Measurements from ENCODE around the gene CFAP300.

CFAP300 gene

DNA sequence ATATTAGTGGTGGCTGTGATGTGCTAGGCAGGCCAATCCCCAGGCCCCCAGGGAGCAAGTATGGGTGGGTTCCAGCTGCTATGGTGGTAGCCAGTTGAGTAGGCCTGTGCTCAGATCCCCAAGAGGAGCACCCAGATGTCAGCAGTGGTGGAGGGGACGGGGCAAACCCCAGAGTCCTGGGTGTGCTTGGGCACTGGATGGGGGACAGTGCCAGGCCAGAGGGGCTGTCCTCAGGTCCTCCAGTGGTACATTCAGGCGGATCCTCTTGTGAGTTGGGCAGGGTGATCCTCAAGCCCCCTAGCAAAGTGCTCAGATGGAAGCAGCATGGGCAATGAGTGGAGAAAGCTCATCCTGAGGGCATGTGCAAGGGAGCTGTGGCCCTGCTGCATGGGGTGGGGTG lies 26.0 kb downstream of the CFAP300 start:
- DNase-seq = no peak

DNA sequence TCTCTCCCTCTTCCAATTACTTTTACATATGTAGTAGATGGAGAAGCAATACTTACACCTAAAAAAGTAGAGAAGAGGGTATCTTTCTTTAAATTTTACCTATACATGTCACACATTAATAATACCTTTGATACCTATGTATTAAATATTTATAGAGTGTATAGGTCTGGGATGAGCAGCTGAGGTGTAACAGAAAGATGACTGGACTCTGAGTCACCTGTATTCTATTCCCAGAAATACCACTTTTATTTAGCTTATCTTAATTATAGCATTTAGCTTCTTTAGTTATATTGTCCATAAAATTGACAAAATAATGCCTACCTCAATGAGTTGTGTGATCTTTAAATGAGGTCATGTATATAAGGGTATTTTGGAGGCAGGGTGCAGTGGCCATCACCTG lies 32.4 kb downstream of the CFAP300 start:
- no peak for DNase-seq

DNA sequence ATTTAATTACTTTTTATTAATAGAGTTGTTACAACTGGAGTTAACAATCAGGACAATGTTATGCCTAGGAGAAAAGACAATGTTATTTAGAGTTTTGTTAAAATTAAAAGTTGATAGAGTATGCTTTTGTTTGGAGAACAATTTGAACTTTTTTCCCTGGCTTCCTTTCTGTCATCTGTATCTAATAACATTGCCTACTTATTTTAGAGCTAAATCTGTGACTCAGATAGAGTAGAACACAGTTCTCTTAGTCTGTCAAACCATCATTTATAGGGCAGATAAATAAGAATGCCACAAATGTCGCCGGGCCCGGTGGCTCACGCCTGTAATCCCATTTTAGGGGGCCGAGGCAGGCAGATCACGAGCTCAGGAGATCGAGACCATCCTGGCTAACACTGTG lies 34.1 kb downstream of the CFAP300 start:
- no peak for DNase-seq

DNA sequence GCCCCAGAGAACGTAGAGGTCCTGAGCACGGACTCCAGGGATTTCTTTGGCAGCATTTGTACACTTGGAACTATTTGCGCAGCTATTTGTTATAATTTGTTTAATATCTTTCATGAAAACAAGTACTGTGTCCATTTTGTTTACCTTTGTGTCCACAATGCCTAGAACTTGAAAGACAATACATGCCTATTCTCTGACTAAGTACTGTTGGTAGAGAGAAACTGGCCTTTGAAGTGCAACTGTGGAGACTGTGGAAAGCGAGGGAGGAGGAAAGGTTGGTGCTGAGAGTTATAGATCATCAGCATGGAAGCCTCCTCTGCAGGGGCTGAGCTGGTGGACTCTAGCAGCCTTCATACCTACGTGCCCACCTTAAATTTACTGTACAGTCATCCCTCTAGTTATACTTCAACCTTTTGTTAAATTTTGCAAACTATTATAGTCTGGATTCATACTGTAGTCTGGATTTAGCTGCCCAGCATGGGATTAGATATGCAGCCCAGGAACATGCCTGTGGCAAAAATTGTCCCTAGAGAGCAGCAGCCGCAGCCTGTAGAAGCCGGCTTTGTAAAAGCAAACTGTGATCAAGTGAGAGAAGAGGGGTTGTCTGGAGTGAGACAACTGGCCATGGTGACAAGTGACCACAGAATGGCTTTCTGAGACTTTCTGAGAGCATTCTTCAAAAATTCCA lies 38.8 kb downstream of the CFAP300 start:
- no peak for DNase-seq

DNA sequence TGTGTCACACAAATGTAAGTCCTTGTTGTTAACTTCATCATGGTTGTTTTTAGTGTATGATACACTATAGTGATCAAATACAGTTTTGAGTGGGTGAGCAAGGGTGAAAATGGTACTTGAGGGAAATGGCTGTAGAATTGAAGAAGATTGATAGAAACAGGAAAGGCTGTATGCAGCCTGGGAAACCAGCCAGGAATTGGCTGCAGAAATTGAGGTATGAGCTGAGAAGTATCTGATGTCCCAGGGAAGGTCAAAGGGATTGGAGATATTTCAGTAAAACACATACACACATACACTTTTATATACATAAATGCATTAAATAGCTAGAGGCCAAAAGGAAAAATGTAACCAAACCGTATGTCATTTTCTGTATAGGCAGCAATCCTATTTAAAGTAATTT lies 49.9 kb downstream of the CFAP300 start:
- DNase-seq = no peak

DNA sequence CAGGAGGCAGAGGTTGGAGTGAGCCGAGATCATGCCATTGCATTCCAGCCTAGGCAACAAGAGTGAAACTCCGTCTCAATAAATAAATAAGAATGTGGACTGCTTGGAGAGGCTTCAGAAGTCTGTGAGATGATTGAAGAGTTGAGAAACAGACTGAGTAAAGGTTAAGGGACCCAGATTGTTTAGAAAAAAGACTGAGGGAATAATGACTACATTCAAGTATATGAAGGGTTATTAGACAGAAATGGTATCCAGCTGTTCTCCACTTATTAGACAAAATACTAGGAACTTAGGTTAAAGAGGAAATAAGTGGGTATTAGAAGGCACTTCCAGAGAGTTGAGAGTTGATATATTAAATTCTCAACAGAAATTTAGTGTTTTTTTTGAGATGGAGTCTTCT lies 52.5 kb downstream of the CFAP300 start:
- DNase-seq = no peak

DNA sequence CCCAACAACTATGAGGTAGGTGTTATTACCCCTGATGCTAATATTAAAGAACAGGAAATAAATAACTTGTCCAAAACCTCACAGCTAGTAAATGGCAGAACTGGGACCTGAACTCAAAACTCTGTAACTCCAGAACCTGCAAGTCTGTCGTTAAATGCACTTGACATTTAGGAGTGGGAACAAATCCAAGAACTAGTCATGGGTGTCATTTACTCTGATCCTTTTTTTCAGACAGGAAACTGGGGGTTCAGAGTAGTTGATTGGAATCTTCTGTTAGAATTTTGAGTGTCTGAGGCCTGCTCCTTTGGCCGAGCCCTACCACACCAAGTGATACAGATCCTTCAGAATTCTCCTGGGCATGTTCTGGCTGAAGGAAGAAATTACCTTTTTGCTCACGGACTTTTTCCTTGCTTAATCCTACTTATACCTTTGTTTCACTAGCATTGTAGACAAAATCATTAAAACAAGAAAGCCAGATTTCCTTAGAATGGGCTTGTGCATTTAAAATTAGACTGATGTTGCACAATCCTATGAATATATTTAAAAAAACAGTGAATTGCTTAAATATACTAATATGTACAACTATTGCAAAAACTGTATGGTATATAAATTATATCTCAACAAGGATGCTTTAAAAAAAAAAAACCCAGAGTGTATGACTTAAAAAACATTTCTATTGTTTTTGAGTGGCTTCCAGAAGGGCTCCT lies 61.6 kb downstream of the CFAP300 start:
- no peak for DNase-seq

DNA sequence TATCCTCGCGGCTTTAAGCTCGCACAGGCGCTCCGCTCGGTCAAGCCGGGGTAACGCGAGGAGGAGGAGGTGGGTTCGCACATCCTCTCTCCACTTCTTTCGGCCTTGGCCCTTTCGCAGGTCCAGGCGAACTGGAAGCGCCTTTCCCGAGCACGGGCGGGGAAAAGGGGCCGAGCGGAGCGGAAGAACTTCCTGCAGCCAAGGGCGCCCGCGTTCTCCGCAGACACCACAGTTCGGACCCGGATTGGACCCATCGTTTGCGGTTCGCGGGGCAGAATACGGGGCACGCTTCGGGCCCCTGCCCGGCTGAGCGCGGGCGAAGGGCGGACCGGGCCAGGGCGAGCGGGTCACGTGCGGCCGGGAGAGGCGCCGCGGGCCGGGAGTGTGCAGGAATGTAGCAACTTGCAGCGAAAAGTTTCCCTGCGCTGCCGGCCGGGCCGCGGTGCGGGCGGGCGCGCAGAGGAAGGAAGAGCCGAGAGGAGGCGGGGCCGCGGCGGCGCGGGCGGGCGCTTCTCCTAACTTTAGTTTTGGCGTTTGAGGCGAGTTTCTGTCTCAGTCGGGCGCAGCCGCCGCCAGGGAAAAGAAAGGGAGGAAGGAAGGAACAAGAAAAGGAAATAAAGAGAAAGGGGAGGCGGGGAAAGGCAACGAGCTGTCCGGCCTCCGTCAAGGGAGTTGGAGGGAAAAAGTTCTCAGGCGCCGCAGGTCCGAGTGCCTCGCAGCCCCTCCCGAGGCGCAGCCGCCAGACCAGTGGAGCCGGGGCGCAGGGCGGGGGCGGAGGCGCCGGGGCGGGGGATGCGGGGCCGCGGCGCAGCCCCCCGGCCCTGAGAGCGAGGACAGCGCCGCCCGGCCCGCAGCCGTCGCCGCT lies 62.9 kb downstream of the CFAP300 start, which contains the start of gene YAP1:
YAP1 (plus strand) TSS at position 552 of the 865 bp plus-strand sequence. CDS start 402 bp downstream, outside the sequence.
- DNase-seq = peak; percentile 95

DNA sequence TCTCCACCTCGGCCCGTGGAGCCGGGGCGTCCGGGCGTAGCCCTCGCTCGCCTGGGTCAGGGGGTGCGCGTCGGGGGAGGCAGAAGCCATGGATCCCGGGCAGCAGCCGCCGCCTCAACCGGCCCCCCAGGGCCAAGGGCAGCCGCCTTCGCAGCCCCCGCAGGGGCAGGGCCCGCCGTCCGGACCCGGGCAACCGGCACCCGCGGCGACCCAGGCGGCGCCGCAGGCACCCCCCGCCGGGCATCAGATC lies 63.4 kb downstream of the CFAP300 start:
- DNase-seq = peak; percentile 72

DNA sequence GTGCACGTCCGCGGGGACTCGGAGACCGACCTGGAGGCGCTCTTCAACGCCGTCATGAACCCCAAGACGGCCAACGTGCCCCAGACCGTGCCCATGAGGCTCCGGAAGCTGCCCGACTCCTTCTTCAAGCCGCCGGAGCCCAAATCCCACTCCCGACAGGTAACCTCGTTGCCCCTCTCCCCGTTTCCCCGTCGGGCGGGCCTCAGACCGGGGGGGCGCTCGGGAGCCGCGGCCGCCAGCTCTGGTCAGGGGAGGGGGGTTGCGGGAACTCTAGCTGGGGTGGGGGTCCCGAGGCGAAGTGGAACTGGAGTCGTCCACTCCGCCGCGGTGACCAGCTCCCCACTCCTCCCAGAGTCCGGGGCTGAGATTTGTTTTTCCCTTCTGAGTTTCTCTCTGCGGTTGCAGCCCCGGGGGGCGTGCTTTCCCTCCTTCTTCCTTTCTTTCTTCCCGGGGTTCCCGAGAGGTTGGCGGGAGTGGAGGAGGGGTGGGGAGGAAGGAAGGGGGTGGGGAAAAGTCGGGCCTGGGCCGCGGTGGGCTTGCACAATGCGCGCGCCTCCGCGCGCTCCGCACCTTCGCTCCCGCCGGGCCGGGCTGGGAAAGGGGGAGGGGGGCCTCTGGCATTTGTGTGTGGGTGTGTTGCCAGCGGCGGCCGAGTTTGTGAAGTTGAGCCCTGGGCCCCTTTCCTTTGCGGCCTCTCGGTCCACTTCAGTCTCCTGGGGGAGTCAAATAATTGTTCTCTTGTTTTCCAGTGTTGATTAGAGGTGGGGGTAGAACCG lies 64.0 kb downstream of the CFAP300 start:
- DNase-seq = peak; percentile 86

DNA sequence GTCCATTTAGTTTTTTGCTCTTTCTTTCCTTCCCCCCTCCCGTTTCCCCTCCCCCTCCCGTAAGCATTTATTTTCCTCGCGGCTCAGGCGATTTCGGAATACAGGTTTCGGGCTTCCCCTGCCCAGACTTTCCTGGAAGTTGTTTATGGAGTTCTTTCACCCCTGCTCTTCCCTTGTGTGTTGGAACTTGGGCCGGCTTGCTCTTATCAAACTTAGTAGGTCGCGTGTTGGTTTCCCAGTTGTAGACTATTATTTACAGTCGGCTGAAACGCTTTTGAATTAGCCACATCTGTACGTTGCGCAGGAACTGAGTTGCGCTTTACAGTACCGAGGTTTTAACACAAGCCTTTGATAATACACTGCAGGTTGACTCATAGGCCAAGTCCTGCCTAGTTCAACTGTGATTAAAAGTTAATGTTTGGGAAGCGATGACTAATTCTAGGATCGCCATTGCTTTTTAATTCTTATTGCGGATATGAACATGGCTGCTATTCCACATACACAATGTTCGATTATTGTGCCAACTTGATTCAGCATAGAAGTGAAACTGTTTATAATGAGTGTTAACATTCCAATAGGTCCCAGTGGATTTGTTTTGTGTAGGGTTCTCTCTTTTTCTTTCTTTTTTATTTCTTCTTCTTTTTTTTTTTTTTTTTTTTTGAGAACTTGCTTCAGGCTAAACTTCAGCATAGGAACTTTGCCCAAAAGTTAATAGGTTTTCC lies 64.7 kb downstream of the CFAP300 start:
- peak; percentile 28 for DNase-seq

DNA sequence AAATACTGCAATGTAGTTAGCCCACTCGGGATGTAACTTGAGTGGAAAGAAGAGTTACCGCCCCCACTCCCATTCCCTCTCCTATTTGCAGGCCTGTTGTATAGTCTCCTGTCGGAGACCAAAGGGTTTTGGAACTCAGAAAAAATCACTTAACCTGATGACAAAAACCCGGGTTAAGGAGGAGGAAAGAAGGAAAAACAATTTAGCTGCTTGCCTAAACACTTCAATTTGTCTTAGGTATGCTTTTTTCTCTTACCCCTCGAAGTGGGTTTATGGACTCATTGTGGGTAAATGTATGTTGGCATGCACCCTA lies 65.2 kb downstream of the CFAP300 start:
- DNase-seq = no peak

DNA sequence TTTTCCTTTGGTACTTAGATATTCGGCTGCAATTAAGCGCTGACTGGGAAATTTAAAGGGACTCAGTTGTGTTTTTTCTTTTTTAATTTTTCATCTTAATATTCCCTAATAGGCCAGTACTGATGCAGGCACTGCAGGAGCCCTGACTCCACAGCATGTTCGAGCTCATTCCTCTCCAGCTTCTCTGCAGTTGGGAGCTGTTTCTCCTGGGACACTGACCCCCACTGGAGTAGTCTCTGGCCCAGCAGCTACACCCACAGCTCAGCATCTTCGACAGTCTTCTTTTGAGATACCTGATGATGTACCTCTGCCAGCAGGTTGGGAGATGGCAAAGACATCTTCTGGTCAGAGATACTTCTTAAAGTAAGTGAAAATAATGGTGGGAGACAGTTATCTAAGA lies 66.8 kb downstream of the CFAP300 start:
- DNase-seq = peak; percentile 13

DNA sequence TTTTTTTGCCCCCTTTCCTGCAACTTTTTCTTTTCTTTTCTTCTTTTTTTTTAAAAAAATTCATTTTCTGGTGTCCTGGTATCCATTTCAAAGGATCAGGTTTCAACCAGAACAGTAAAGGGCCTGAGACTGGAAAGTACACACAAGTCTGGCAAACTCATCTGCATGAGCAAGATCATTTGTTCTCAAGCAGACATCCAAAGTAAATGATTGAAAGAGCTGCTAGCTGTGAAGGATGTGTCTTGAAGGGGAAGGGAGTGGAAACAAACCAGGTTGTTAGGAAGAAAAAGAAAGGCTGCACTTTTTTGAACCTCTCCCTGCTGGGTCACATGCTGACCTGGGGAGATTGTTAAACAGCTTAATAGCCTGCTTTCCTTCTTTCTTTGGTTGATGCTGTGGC lies 68.3 kb downstream of the CFAP300 start:
- no peak for DNase-seq

DNA sequence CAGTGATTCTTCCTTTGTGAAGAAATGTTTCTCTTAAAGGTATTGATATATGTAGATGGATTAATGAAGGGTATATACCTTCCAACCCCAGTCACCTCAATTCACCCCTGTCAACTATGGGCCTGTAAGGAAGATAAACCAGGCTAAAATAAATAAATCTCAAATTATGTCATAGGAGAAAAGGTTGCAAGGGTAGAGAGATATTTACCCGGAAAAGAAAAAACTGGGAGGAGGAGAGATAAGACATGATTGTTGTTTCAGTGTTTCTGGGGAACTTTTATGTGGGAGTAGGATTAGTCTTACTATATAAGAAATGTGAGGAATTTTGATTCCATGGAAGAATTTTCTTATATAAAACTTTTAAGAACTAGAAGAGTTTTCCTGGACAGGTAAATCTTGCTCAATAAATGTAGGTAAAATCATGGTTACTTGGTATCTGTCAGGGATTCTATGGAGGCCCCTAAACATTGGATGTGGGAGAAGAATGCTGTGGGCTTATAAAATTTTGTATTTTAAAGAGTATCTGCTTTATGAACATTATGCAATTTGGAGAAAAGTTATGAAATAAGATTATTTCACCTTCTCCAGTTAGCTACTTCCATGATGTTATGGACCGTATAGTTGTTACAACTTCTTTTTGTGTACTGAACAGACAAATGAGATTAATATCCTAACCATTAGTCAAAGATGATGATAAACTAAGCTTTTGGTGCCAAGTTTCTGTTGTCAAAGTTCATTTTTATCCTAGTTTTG lies 69.4 kb downstream of the CFAP300 start:
- DNase-seq = no peak

DNA sequence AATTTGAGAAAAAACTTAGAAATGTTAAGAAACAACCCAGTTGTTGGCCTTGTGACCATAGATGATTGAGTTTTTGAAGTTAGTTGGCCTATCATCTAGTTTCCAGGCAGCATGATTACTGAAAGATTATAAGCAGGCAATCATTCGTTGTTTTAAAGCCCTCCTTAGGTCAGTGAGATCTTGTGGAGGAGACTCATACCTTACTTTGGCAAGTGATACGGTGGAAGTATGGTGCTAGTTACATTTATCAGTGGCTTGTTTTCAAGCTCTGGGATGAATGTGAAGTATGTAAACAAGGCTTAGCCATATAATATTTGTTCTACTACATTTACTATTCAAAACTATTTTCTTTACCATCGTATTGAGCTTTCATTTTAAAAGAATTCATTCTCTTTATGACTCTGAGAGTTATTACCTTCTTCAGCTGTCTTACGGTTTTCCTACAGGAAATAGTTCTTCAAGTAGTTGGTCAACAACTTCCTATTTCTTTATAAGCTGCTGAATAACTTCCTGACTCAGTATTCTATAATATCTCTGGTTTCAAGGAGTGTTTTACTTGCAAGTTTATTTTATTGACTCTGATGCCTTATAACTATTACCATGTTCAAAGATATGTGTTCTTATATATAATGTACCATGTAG lies 70.4 kb downstream of the CFAP300 start:
- no peak for DNase-seq

DNA sequence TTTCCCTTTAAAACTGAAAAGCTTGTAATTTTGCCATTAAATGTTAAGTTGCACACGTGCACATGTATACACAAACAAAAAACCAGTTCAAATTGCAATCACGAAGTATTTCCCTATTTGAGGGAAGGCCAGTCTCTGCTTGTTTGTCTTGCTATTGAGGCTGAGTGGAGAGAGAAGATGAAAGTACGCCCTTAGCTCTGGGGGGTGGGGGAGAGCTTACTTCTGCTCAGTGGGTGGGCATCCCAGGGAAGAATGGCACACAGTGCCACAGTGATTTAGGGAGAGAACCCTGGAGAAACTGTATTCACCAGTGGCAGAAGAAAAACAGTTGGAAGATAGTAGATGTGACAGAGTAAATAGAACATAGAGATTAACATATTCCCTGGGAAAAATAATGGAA lies 71.7 kb downstream of the CFAP300 start:
- DNase-seq = peak; percentile 9

DNA sequence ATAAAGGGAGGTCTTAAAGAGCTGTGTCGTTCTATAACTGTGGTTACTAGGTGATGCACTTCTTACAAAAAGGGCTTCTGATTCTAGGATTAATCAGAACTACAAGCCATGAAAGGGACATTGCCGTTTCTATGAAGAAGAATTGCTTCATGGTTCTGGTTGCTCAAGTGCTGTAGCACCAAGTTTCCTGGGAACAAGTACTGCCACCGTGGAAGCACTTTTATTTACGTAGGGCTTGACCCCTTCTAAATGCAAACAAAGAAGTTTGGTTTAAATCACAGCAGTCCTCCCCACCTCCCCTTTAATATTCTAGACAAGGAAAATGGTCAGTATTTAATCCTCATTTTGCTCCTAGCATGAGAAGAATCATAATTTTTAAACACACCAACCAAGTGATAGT lies 72.8 kb downstream of the CFAP300 start:
- peak; percentile 11 for DNase-seq

DNA sequence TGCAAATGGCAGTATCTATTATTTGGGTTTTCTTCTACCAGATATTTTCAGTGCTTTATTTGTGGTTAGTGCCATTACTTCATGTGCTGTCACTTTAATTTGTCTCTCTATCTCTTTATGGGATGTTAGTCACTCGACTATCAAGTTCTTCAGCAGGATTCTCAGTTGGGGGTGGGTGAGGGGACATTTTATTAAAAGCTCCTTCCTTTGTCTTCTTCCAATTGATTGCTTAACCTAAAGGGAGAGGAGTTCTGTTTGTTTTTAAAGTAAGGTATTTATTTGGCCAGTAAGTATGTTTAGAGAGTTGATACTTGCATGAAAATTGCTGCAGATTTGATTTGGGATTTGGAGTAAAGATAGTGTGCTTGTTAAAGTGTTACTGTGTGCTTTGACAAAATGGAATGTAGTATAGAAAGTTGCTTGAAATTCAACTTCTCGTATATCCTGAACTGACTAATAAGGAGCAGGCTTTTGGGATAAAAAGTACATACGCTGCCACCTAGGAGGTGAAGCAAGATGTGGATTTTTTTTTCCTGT lies 73.3 kb downstream of the CFAP300 start:
- no peak for DNase-seq

DNA sequence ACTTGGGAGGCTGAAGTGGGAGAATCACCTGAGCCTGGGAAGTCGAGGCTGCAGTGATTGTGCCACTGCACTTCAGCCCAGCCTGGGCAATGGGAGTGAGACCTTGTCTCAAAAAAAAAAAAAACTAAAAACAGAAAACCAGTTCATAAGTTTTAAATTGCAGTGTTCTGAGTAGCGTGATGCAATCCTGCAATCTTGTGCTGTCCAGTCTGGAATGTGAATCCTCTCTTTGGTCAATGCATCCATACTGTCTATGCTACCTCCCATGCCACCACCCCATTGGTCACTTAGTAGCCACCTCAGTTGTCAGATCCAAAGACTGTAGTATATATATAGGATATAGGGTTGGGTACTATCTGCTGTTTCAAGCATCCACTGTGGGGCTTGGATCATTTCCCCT lies 74.1 kb downstream of the CFAP300 start:
- no peak for DNase-seq
